ENCODE measurements around the gene TNRC6A. TPM values are rescaled to one million over a fixed set of nuclear protein-coding genes. Genes with fewer than 3 reads are reported as not detected.
A peak's percentile ranks its signal among the peaks of the same experiment; 100 is the strongest.

TNRC6A gene
- total and polyA plus RNA-seq, 9 of the 15 experiments (the other 6 are each of a cell fraction or from before 2014, with no cell fraction given) = 3.4 to 32.1 (median 26.6) TPM

DNA sequence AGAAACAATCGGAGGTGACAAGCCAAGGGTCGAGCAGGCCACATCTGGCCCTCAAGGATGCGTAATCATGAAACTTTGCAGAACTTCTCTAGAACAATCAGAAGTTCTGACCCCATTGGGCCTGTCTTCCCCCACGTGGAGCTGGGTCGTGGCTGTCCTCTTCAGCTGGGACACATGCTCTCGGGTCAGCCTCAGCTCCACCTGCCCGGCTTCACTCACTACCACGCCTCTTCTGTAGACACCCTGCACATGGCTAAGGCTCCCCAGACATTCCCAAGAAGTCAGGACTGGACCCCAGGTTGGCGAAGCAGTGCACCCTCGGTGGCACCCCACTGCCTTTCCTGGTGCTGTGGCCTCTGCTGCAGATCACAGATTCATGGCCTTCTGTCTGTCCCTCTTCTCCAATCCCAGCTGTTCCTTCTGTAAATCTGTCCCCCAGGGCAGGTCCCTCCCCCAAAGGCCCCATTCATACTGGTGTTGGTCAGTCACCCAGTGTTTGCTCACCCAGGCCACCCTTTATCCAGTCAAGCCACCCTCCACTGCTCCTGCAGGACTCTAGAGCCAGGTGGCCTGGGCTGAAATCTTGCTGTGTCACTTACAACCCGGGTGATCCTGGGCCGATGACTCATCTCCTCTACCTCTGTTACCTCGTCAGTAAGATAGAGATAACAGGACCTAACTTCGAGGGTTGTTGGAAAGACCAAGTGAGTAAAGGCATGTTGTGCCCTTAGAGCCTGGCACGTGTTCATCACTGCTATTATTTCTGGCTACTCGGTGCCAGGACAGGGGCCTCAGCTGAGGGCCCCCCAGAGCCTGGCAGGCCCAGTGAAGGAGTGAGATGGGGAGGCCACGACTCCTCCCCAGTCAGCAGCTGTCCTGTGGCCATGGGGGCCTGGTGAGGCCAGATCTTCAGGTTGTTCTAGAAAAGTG, 114.9 kb downstream of the TNRC6A start (continued):
- TF ChIP-seq, protein P1, sequence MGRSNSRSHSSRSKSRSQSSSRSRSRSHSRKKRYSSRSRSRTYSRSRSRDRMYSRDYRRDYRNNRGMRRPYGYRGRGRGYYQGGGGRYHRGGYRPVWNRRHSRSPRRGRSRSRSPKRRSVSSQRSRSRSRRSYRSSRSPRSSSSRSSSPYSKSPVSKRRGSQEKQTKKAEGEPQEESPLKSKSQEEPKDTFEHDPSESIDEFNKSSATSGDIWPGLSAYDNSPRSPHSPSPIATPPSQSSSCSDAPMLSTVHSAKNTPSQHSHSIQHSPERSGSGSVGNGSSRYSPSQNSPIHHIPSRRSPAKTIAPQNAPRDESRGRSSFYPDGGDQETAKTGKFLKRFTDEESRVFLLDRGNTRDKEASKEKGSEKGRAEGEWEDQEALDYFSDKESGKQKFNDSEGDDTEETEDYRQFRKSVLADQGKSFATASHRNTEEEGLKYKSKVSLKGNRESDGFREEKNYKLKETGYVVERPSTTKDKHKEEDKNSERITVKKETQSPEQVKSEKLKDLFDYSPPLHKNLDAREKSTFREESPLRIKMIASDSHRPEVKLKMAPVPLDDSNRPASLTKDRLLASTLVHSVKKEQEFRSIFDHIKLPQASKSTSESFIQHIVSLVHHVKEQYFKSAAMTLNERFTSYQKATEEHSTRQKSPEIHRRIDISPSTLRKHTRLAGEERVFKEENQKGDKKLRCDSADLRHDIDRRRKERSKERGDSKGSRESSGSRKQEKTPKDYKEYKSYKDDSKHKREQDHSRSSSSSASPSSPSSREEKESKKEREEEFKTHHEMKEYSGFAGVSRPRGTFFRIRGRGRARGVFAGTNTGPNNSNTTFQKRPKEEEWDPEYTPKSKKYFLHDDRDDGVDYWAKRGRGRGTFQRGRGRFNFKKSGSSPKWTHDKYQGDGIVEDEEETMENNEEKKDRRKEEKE (IDR thresholded peaks at IDR 0.05; ENCODE audit: borderline replicate concordance in 1 of 2, control insufficient read depth in 1 of 2, low read depth in 2 of 2, low read length in 1 of 2) = no peak
- TF ChIP-seq ZNF24 (IDR thresholded peaks at IDR 0.05) (0 out of 2 replicates have a peak, but pooled peaks have one; percentile 37), ZNF184 (CRISPR knock-in tag; IDR thresholded peaks at IDR 0.05) (no peak), LEF1 (IDR thresholded peaks at IDR 0.05) (peak; percentile 70), ZNF274 (IDR thresholded peaks at IDR 0.05; ENCODE audit: borderline replicate concordance, low read depth, low read length) (no peak), ZNF143 (CRISPR knock-in tag; IDR thresholded peaks at IDR 0.05) (no peak), ELF4 (CRISPR knock-in tag; IDR thresholded peaks at IDR 0.05) (no peak), LARP7 (IDR thresholded peaks at IDR 0.05) (no peak), ZNF76 (CRISPR knock-in tag; IDR thresholded peaks at IDR 0.05; ENCODE audit: borderline replicate concordance) (no peak), NELFE (IDR thresholded peaks at IDR 0.05; ENCODE audit: insufficient read depth, insufficient read length) (no peak), ZFP36 (IDR thresholded peaks at IDR 0.05; ENCODE audit: low read depth, low read length, partially characterized antibody) (no peak), NFE2 (IDR thresholded peaks at IDR 0.05; ENCODE audit: low read depth) (peak; percentile 99)
- TF ChIP-seq, protein P2, sequence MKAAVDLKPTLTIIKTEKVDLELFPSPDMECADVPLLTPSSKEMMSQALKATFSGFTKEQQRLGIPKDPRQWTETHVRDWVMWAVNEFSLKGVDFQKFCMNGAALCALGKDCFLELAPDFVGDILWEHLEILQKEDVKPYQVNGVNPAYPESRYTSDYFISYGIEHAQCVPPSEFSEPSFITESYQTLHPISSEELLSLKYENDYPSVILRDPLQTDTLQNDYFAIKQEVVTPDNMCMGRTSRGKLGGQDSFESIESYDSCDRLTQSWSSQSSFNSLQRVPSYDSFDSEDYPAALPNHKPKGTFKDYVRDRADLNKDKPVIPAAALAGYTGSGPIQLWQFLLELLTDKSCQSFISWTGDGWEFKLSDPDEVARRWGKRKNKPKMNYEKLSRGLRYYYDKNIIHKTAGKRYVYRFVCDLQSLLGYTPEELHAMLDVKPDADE (conservative IDR thresholded peaks at IDR 0.05; ENCODE audit: control insufficient read depth, low read depth, low read length) = 0 out of 2 replicates have a peak, but pooled peaks have one; percentile 37
- TF ChIP-seq, protein P3, sequence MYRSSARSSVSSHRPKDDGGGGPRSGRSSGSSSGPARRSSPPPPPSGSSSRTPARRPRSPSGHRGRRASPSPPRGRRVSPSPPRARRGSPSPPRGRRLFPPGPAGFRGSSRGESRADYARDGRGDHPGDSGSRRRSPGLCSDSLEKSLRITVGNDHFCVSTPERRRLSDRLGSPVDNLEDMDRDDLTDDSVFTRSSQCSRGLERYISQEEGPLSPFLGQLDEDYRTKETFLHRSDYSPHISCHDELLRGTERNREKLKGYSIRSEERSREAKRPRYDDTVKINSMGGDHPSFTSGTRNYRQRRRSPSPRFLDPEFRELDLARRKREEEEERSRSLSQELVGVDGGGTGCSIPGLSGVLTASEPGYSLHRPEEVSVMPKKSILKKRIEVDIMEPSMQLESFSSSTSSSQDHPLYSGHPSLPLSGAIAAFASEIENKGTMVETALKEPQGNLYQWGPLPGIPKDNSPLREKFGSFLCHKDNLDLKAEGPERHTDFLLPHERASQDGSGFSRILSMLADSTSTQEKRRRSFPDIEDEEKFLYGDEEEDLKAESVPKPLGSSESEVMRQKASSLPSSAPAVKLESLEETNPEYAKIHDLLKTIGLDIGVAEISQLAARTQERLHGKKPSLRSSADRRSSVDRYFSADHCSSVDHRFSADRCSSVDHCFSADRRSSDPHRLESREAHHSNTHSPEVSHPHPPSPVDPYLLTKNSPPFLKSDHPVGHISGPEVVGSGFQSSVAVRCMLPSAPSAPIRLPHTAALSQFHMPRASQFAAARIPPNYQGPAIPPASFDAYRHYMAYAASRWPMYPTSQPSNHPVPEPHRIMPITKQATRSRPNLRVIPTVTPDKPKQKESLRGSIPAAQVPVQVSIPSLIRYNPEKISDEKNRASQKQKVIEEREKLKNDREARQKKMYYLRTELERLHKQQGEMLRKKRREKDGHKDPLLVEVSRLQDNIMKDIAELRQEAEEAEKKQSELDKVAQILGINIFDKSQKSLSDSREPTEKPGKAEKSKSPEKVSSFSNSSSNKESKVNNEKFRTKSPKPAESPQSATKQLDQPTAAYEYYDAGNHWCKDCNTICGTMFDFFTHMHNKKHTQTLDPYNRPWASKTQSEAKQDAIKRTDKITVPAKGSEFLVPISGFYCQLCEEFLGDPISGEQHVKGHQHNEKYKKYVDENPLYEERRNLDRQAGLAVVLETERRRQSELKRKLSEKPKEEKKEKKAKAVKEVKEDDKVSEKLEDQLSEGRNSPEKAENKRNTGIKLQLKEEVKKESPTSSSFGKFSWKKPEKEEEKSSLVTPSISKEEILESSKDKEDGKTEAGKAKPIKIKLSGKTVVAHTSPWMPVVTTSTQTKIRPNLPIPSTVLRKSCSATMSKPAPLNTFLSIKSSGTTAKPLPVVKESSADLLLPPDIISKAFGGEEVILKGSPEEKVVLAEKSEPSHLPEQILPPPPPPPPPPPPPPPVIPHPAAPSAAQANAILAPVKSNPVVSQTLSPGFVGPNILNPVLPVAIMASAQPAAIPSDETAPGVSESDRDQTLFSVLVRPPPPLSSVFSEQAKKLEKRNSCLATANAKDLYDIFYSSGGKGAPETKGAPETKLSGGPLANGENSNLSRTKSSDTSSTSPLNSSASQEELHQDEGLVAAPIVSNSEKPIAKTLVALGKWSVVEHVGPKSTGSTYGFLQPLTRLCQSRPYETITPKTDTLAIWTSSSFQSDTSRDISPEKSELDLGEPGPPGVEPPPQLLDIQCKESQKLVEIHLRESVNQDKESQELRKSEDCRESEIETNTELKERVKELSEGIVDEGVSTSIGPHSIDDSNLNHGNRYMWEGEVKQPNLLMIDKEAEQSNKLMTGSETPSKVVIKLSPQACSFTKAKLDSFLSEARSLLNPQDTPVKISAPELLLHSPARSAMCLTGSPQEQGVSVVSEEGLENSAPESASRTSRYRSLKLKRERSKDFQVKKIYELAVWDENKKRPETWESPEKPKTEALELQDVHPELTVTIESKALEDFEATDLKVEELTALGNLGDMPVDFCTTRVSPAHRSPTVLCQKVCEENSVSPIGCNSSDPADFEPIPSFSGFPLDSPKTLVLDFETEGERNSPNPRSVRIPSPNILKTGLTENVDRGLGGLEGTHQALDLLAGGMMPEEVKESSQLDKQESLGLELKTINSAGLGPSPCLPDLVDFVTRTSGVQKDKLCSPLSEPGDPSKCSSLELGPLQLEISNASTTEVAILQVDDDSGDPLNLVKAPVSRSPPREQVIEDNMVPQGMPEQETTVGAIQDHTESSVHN (IDR thresholded peaks at IDR 0.05; ENCODE audit: borderline replicate concordance in 1 of 2, low read depth in 1 of 2) = peak in 1 of 2 experiments; percentile 72; a peak in 1 of 4 replicates
